ENCODE results near the gene TTC29.
"Not testable (repeated sequence)": the region's sequence is repeated elsewhere in the genome, so short reads cannot be mapped to it uniquely, and the experiment has no call there.

The TTC29 gene

DNA sequence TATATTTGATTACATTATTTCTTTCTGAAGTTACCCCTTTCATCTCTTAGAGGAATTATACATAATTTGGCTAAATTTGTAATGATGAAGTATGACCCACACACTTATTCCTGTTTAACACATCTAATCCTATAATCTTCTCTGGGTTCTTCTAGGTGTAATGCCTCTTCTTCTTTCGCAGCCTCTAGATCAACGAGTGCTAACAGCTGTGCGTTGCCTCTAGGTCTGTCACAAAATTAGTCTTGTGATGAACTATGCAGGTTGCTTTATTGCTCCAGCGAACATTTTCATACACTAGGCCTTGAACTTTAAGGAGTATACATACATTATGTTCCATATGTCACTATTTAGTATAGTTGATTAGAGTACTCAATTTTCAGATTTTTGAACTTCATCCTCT, 89.9 kb downstream of the TTC29 start:
- DNase-seq (ENCODE audit: low read depth in 2 of 2) = no peak

DNA sequence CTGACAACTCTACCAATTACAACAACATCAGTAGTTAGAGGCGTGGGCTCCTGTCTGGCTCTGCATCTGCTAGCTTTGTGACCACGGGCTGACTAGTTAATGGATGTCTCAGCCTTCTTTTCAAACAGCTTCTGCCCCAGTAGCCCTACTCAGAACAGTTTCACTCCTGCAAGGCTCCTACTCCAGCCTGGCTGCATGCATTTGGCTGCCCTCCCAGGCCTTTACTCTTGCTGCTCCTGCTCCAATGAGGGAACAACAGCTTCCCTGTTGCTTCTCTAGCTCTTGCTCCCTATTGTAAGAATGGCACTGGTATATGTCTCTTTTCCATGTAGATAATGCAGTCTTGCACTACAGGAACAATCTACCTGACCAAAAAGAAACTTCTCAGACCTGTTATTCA, 93.3 kb downstream of the TTC29 start:
- no peak for DNase-seq (ENCODE audit: low read depth in 2 of 2)

DNA sequence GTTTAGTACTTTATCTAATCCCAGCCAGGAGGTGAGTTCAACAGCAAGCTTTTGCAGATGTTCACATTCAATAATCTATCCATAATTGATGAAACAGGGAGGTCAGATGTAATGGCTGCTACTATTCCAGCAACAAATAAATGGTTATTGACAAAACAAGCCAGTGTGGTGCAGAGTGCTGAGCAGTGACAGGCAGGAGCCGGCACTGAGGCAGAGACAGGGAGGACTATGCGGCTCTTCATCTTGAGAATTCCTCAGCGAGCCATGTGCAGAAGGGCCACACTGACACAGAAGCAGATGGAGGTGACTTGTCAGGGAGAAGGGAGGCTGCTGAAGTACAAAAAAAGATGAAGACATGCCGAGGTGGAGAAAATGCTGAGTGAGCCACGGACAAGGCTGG, 98.3 kb downstream of the TTC29 start:
- no peak for DNase-seq (ENCODE audit: low read depth in 2 of 2)

DNA sequence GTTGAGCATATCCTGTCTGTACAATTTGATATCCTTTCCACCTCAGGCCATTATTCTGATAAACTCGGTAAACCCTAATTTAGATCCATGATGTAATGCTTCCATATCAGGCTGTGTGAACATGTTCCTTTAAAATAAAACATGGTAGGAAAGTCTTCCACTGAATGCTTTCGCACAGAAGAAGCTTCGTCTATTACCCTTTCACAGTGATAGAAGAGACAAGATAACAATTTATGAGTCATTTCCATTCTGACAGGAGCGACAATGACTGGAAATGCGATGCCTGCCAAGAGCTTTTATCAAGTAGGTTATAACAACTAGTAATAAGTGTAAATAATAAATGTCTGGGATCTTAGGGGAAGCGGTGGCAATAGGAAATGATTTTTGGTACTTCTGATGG, 98.8 kb downstream of the TTC29 start:
- DNase-seq (ENCODE audit: low read depth in 2 of 2) = no peak

DNA sequence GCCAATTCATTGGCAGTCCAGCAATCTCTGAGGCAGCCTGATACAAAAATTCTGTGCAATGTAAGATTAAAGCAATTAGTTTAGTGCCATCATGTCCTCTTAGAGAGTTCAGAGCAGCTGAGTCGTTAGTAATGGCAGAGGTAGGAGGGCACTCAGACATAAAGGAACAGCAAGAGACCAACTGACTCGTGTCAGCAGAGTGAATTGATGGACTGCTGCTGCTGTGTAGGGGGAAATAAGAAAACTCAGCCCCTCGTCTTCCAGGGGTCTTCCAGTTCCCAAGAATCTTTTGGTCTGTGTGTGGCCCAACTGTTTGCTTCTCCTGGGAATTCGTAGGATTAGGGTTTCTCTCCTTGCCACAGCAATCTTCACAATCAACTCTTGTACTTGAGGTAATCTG, 100.9 kb downstream of the TTC29 start:
- no peak for DNase-seq (ENCODE audit: low read depth in 2 of 2)

DNA sequence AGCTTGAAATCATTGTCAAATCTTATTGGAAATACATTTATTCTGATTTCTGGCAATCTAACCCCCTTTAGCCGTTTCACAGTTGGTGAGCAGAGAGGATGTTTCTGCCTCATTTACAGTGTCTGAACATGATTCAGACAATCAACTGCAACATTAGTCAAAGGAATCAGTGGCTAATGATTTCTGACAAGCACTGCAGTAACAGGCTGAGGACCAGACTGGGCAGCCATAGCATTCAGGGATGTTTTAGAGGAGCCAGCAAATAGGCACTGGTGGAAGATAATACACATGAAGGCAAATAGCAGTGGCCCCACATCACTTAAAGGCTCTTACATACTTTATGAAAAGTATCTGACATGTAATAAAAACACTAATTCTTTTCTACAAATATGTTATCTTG, 102.8 kb downstream of the TTC29 start:
- DNase-seq (ENCODE audit: low read depth in 2 of 2) = no peak

DNA sequence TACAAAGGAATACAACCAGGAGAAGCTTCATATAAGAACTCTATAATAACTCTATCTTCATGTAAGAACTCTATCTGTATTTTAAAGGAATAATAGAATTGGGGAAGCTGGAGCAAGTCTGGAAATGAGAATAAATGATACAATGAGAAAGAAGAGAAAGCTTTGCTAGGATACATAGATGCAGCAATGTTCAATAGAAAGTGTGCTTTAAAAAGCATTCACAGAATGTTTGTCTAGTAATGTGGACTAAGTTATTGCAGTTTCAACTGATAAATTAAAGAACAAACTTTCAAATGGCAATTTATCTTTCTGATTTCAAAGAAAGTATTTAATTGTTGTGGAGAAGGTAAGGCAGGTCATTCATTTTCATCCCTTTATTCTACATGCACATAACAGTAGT, 104.9 kb downstream of the TTC29 start:
- DNase-seq (ENCODE audit: low read depth in 2 of 2) = no peak

DNA sequence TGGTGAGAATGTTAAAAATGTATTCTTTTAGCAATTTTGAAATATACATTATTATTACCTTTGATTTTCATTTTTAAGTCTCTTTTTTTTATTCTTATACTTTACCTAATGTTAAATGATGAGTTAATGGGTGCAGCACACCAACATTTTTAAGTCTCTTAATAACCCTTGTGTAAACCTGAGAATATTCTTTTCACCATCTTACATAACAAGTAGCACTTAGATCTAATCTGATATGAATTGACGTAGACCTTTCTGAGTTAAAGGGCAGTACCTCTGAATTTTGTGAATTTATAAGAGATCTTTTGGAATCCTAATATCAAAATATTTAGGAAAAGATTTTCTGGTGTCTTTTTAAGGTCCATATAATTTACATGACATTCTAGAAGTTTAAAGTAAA, 110.6 kb downstream of the TTC29 start:
- DNase-seq (ENCODE audit: low read depth in 2 of 2) = no peak

DNA sequence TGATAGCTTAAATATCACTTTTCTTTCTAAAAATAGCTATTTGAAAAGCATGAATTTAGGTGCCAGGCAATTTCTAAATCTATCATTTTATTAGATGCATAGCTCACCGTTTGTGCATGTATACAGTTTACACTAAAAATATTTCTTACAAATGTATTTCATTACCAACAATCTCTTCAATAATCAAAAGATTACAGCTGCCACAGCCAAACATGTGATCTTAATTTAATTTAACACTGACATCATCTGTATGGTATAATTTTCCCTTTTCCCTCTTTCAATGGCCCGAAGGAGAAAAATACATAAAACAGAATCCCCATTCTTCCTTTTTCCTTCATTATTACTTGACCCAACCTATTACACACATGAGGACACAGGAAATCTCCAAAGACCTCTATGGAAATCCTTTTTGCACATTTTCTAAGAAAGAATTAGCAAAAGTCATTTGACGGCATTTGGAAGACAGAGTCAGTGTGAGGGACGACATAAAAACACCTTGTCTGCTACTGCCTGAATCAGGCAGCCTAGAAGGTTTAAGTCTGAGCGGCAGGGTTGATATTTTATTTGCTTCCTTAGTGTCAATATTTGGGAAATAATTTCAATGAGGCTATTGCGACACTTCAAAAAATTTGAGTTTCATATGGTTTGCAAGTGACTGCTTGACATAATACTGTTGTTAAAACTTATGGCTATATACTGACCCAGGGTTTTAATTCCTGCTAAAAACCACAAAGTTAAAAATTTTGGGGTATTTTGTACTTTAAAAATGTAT, 111.2 kb downstream of the TTC29 start:
- no peak for DNase-seq (ENCODE audit: low read depth in 2 of 2)

DNA sequence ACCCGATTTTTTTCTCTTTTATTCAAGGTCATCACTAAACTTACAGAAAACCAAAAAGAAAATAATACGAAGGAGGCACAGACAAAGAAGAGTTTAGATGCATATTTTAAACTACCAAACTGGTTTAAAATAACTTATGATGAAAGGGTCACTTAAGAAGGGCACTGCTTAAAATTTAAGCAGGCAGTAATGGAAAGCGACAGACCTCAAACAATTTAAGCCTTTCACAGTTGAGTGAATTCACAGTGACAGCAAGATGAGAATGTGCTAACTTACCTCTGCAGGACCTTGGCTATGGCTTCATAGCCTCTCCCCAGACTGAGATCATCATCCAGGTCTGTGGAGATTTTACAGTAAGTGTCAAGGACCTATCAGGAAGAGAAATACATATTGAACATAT, 112.1 kb downstream of the TTC29 start:
- DNase-seq (ENCODE audit: low read depth in 2 of 2) = no peak

DNA sequence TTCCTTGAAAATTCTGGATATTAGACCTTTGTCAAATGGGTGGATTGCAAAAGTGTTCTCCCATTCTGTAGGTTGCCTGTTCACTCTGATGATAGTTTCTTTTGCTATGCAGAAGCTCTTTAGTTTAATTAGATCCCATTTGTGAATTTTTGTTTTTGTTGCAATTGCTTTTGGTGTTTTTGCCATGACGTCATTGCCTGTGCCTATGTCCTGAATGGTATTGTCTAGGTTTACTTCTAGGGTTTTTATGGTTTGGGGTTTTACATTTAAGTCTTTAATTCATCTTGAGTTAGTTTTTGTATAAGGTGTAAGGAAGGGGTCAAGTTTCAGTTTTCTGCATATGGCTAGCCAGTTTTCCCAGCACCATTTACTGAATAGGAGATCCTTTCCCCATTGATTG, 122.7 kb downstream of the TTC29 start:
- DNase-seq (ENCODE audit: low read depth in 2 of 2) = not testable (repeated sequence)

DNA sequence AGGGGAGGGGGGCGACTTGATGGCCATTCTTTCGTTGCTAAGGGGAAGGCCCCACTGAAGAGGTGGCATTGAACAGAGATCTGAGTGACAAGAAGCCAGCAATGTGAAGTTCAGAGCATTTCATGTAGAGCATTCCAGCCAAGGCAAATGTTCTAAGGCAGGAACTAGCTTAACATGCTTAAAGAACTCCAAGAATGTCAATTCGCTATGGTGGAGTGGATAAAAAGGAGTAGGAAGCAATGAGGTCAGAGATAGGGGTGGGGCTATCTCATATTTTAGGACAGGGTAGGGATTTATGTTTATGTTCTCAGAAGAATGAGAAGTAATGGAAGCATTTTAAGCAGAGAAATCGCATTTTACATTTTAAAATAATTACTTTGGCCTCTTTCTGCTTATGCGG, 130.9 kb downstream of the TTC29 start:
- DNase-seq (ENCODE audit: low read depth in 2 of 2) = no peak

DNA sequence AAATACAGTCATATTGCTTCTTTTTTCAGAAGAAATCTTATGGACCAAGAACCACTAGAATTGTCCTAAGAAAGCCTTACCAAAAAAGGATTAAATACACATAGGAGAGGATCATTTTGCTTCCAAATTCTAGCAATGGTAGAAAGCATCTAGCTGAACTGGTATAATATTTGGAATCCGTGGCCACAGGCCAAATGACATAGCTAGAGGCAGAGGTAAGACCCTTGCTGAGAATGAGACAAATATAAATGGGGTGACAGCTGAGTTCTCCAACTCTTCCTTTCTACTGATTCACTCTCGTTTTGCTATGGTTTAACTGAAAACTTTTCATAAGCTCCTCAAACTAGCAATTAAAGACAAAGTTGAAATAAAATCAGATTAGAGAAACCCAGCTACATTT, 150.0 kb downstream of the TTC29 start:
- DNase-seq (ENCODE audit: low read depth in 2 of 2) = no peak

DNA sequence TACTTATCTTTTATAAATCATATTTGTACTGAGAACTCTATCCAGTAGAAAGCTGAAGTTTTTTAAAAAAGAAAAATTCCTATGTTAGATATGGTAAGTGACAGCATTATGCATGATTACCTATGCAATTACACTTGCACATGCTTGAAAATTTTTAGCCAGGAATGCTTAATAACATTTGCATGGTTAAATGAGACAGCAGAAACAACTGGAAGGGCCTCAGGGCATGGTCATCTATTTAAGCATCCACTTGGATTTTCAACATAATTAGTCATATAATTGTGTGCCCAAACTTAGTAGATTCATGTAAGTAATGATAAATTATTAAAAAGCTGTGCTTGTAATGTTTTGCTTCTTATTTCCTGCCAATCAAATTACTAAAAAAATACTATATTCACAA, 151.9 kb downstream of the TTC29 start:
- no peak for DNase-seq (ENCODE audit: low read depth in 2 of 2)

DNA sequence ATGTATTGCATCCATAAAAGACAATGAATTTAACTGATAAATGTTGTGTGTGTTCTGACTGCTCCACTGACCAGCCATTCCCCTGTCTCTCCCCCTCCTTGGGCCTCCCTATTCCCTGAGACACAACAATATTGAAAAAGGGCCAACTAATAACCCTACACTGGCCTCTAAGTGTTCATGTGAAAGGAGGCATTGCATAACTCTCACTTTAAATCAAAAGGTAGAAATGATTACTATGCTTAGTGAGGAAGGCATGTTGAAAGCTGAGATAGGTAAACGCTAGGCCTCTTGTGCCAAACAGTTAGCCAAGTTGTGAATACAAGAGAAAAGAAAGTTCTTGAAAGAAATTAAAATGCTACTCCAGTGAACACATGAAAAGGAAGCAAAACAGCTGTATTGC, 154.2 kb downstream of the TTC29 start:
- no peak for DNase-seq (ENCODE audit: low read depth in 2 of 2)

DNA sequence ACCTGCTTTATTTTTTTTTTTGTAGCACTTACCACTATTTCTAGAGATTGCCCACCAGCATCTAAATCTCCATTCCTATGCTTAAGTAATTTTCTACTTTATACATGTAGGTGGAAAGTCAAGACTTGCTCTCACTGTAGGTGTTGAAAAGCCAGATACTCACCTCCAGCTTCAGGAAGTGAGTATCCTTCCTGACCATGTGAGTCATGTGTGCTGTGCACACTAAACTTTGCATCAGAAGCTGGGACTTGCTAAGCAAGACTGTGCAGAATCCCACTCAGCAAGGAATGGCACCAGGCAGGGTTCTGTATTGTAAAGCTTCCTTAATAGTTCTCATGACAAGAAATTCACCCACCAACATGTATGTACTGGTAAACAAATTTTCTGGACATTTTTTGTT, 155.1 kb downstream of the TTC29 start:
- no peak for DNase-seq (ENCODE audit: low read depth in 2 of 2)

DNA sequence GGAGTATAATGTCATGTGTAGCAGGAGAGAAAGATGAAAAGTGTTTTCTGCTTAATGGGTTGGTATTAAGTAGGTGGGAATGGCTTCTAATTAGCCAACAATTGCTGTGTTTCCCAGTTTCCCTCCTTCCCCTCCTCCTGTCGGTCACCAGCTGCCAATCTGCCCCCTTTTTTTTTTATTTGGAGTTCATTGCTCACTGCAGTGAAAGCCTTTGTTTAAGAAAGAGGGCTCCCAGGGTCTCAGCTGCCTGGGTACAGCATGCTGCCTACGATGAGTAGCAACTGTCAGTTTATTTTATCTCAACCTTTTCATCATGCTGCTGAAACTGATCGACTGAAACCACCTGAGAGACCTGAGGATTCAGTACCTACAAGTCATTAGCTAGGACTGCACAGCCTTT, 157.9 kb downstream of the TTC29 start:
- no peak for DNase-seq (ENCODE audit: low read depth in 2 of 2)

DNA sequence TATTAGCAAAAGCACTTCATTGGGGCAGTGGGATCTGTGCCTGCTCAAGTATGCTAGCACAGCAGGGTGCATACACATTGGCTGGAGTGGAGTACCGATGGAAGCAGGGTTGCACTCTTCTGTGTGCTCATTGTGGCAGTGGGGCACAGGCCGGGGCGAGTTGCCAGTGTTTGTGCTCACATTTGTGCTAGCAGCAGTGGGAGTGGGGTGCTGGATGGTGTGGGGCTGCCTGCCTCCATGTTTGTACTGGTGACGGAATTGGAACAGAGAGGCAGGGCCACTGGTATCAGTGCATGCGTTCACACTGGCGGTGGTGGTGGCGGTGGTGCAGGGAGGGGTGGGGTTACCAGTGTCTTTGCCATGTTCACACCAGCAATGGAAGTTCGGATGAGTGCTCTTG, 169.0 kb downstream of the TTC29 start:
- no peak for DNase-seq (ENCODE audit: low read depth in 2 of 2)

DNA sequence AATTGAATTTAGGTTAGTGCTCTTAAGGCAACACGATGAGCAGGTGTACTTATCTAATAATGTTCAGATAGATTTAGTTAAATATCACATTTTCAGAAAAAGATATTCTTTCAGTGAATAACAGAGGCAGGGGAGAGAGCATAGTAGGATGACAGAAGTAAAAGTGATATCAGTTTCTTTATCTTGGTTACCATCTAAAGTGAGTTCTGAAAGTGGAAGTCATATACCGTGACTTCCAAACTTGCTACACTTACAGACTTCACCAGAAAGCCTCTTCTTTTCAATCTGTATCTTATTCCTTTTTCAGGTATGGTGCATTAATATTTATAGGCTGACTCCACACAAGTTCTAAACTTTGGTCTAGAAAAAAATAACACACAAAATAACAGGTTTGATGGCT, 182.1 kb downstream of the TTC29 start:
- DNase-seq (ENCODE audit: low read depth in 2 of 2) = no peak

DNA sequence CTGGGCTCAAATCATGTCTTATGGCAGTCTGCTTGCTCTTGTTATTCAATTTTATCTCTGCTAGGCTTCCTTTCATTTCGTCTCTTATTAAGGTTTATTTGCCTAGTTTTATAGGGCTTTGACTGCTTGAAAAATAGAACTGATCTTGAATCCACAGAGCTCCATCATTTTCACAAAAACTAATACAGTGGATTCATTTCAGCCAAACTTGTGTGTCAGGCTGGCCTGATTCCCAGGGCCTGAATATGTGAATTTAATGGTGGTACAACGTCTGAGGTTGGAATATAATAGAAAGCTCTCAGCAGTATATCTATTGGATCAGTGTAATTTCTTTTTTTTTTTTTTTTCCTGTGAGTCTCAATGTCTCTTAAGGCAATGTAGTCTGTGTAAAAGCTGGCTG, 183.6 kb downstream of the TTC29 start:
- no peak for DNase-seq (ENCODE audit: low read depth in 2 of 2)

DNA sequence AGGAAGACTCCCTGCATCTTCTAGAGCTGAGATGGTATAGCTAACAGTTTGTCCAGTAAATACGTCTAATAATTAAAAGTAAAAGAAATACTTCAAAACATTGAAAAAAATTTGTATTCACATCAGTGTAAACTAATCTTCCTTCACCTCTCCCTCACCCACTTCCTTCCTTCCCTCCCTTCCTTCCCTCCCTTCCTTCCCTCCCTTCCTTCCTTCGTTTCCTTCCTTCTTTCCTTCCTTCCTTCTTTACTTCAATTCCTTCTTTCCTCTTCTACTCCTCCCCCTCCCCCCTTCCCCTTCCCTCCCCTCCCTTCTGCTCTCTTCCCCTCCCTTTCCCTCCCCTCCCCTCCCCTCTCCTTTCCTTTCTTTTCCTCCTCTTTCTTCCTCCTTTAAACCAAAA, 203.2 kb downstream of the TTC29 start:
- DNase-seq (ENCODE audit: low read depth in 2 of 2) = no peak

DNA sequence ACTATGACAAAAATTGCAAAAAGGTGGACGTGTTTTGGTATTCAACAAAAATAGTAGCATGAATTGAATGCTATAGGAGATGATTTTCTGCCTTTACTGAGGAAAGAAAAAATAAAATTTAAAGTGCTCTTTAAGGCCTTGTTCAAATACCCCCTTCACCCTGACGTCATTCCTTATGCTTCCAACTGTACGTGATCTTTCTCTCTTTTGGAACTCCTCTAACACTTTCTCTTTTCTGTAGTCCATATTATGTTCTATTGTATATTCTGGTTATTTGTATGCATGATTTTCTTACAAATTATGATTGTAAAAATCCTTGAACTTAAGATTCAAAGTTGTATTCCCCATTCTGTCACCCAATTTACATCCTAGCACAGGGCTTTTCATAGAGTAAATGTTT, 206.5 kb downstream of the TTC29 start:
- DNase-seq (ENCODE audit: low read depth in 2 of 2) = no peak

DNA sequence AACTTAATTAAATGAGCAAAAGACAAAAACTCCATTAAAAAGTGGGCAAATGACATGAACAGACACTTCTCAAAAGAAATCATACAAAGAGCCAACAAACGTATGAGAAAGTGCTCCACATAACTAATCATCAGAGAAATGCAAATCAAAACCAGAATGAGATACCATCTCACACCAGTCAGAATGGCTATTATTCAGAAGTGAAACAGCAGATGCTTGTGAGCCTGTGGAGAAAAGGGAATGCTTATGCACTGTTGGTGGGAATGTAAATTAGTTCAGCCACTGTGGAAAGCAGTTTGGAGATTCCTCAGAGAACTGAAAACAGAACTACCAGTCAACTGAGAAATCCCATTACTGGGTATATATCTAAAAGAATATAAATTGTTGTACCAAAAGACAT, 222.1 kb downstream of the TTC29 start:
- not testable (repeated sequence) for DNase-seq (ENCODE audit: low read depth in 2 of 2)

DNA sequence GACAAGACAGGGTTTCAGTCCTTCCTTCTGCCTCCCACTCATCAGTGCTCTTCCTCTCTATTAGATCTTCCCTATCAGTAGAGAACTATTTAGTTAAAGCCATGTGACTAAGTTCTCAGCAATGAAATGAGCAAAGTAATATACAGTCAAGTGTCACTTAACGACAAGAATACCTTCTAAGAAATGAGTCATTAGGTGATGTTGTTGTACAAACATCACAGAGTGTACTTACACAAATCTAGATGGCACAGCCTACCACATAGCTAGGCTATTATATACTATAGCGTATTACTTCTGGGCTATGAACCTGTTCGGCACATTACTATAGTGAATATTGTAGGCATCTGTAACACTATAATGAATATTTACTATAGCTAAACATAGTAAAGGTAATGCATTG, 235.7 kb downstream of the TTC29 start:
- no peak for DNase-seq (ENCODE audit: low read depth in 2 of 2)

Measured in stimulated activated CD8-positive, alpha-beta memory T cell treated with anti-CD3 and anti-CD28 coated beads, Interleukin-15, amount 100 ng/mL, for 48 hours (primary cell).